ENCODE measurements around the gene CAP2.
"Not testable (repeated sequence)": the region's sequence is repeated elsewhere in the genome, so short reads cannot be mapped to it uniquely, and the experiment has no call there.

DNA sequence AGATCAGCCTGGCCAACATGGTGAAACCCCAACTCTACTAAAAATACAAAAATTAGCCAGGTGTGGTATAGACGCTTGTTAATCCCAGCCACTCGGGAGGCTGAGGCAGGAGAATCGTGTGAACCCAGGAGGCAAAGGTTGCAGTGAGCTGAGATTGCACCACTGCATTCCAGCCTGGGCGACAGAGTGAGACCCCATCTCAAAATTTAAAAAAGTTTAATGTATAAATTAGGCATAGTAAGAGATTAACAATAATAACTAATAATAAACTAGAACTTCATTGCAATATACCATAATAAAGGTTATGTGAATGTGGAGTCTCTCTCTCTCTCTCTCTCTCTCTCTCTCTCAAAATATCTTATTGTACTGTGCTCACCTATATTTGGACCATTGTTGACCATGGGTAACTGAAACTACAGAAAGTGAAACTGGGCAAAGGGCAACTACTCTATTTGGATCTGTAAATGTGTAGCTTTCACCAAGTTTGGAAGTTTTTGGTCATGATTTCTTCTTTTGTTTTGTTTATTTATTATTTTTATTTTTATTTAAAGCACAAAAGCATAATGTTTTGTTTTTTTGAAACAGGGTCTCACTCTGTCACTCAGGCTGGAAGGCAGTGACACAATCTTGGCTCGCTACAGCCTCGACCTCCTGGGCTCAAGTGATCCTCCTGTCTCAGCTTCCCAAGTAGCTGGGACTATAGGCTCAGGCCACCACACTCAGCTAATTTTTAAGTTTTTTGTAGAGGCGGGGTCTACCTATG lies 12.0 kb downstream of the CAP2 start:
- TF ChIP-seq POLR2AphosphoS5 (IDR thresholded peaks at IDR 0.05; ENCODE audit: borderline replicate concordance, low read depth, low read length); EZH2 (IDR thresholded peaks at IDR 0.05): not testable (repeated sequence)

Measured in SK-N-MC (cell line).